MG63 (cell line): ENCODE measurements around the gene COL15A1. TPM values are rescaled to one million over a fixed set of nuclear protein-coding genes. Genes with fewer than 3 reads are reported as not detected.

Experiments
- DNase-seq: peaks from one replicate; pipeline ENCODE4 v3.0.0-alpha.2; 2020
- H3K27me3 ChIP-seq: fragments of 250-450 bp; sonication (Bioruptor Pico); 2 replicates; pipeline ENCODE4 v1.5.1; 2020; ENCODE audit warnings: mild to moderate bottlenecking, moderate library complexity
- H3K36me3 ChIP-seq: fragments of 250-450 bp; sonication (Bioruptor Pico); 2 replicates; pipeline ENCODE4 v1.5.1; 2020; ENCODE audit warnings: mild to moderate bottlenecking, moderate library complexity
- H3K4me3 ChIP-seq: fragments of 250-450 bp; sonication (Bioruptor Pico); 2 replicates; pipeline ENCODE4 v1.5.1; 2020; ENCODE audit warnings: mild to moderate bottlenecking, moderate library complexity
- H3K9me3 ChIP-seq: fragments of 250-450 bp; sonication (Bioruptor Pico); 2 replicates; pipeline ENCODE4 v1.5.1; 2020; ENCODE audit warnings: mild to moderate bottlenecking, moderate library complexity
- total RNA-seq: library from RNA; depleted of rRNA; stranded (reverse); fragments of >200 nt; shearing (Covaris generic); gene quantifications from 2 replicates; pipeline ENCODE4 v1.2.3, GENCODE V29; 2014; ENCODE audit warnings: low replicate concordance

COL15A1 gene
- total RNA-seq, 1 experiment from 2014 or later = 1.2 TPM

DNA sequence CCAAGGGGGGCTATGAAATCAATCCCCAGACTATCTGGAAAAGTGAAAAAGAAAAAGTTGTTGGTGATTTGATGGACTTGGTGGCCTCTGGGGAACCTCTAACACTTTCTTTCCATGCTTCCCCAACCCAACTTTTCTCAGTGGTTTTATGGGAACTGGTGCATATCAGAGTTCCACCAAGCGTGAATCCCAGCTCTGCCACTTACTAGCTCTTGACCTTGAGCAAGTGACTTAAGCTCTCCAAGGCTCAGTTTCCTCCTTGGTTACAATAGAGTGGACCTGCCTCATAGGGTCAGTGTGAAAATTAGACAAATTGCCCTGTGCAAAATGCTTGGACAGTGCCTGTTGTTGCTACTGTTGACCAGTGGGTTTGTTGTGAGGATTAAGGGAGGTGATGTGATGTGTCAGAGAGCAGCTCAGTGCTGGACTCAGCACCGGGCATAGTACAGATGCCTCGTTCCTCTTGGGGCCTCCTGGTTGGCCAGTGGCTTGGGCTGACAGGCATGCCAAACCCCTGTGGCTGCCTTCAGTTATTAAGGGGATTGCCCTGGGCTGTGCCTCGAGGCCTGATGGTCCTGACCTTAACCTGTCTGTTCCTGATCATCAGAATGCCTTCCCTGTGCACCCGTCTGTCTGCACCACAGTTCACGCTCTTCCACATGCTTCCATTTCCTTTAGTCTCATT is 49.3 kb downstream of the COL15A1 start:
- no peaks in the 10 kb centered on the region for H3K36me3 ChIP-seq
- H3K9me3 ChIP-seq = no peaks in the 10 kb centered on the region
- no peak overlapping the region for H3K4me3 ChIP-seq
- DNase-seq = no peak
- H3K27me3 ChIP-seq = no peaks in the 10 kb centered on the region

DNA sequence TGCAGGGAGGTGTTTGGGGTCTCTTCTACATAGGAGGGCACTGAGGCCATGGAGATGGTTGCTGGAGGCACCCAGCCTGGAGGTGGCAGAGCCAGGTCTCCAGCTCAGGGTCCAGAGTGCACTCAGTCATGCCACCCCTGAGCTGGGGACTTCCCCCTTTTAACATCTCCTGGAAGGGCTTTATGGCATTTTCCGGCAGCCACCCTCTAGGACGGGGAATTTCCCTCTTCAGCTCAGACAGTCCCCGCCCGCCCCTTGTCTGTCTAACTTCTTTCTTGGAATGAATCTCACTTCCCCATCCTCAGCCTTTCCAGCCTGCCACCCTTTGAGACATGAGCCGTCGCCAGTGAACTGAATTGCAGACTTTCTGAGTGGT is 49.9 kb downstream of the COL15A1 start:
- Histone ChIP-seq H3K9me3 (no peaks in the 10 kb centered on the region), H3K36me3 (no peaks in the 10 kb centered on the region), H3K4me3 (no peak overlapping the region), H3K27me3 (no peaks in the 10 kb centered on the region)
- DNase-seq = no peak

DNA sequence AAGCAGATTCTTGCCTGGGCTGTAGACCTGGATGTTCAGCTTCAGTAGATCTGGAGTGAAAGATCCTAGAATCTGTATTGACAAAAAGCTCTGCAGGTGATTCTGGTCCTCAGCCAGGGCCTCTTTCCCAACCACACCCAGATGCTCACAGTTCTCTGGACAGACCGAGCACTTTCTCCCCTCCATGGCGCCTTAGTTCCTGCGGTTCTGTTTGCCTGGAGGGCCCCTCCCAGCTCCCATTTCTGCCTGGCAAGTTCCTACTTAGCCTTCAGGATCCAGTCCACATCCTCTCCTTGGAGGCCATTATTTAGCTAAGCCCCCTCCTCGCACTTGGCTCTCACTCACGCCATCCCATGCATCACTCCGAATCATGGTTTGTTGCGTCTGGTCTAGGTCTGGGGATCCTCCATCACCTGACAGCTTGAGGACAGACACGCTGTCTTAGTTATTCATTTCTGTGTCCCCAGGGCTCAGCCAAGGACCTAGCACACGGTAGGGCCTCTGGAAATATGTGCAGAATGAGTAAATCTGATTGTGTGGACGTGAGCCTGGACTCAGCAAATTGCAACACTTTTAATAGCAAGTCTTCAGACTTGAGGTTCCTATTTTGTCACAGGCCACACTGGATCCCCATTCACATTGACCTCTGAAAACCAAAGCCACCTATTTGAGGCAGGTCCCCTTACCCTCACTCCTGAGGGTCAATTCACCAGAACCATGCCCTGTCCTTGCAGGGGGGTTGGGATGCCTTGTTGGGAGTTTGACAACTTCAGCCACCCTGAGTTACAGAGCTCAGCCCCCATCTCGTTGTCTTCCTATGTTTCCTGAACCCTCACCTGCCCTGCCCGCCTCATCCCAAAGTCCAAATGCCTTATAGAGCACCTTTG is 50.7 kb downstream of the COL15A1 start:
- no peaks in the 10 kb centered on the region for H3K27me3 ChIP-seq
- no peaks in the 10 kb centered on the region for H3K9me3 ChIP-seq
- no peaks in the 10 kb centered on the region for H3K36me3 ChIP-seq
- no peak overlapping the region for H3K4me3 ChIP-seq
- no peak for DNase-seq

DNA sequence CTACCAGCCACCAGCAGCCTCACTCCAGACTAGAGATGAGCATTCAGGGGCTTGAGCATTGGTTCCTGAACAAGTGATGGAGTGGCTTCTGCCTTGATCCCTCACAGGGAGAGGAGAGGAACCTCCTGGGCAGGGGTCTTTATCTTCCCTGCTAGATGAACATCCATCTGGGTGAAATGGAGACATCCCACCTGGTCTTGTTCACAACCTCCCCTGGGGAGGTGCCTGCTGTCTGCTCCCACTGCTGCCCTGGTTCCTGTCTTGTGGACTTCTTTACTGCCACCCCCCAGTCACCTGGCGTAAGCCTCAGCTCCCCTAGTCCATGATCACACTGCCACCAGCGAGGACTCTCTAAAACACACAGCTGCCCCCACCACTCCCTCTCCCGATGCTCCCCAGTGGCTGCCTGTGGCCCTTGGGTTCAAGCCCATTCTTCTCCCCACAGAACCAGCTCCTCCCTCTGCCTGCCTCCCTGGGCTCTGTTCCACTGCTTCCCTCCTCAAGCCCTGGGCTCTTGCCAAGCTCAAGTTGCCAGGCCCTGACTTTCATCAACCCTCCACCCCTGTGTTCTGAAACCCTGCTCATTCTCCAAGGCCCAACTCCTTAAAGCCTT is 51.5 kb downstream of the COL15A1 start:
- DNase-seq = peak; percentile 60
- Histone ChIP-seq H3K27me3 (no peaks in the 10 kb centered on the region), H3K9me3 (no peaks in the 10 kb centered on the region), H3K36me3 (no peaks in the 10 kb centered on the region), H3K4me3 (no peak overlapping the region)

DNA sequence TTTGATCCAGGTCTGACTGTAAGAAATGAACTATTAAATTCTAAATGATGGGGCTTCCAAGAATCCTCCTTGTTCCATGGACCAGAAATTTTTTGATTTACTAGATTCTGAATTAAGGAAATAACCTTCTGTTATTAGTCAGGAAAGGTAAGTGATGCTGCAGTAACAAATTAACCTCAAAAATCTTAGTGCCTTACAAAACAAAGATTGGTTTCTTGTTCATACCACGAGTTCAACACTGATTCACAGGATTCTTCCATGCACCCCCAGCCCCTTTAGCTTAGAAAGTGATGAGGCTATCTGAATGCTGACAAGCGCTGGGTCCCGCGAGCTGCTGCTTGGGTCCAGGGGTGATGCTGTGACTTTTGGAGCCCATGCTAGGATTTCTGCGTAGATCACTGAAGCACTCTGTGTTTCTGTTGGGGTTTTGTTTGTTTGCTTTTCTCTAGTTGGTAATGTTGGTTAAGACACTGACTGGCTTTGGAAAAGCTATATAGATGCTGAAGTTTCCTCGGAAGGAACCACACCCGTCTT is 52.3 kb downstream of the COL15A1 start:
- DNase-seq = no peak
- Histone ChIP-seq H3K36me3 (no peaks in the 10 kb centered on the region), H3K4me3 (no peak overlapping the region), H3K27me3 (no peaks in the 10 kb centered on the region), H3K9me3 (no peaks in the 10 kb centered on the region)

DNA sequence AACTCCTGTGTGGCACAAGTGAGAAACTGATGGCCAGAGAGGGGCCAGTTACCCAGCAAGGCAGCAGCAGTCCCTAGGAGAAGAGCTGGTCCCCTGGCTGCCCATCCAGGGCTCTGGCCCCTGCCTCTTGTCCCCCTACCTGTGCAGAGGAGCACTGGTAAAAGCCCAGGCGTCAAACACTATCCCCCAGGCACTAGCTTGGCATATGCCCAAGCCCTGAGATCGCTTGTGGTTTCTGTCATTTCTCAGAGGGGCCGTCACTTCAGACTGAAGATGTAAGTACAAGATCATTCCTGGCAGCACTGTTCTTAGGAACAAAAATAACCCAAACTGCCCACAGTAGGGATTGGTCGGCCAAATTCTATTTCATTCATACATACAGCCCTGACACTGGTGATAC is 53.9 kb downstream of the COL15A1 start:
- Histone ChIP-seq H3K27me3 (no peaks in the 10 kb centered on the region), H3K4me3 (no peak overlapping the region), H3K9me3 (no peaks in the 10 kb centered on the region), H3K36me3 (no peaks in the 10 kb centered on the region)
- no peak for DNase-seq

DNA sequence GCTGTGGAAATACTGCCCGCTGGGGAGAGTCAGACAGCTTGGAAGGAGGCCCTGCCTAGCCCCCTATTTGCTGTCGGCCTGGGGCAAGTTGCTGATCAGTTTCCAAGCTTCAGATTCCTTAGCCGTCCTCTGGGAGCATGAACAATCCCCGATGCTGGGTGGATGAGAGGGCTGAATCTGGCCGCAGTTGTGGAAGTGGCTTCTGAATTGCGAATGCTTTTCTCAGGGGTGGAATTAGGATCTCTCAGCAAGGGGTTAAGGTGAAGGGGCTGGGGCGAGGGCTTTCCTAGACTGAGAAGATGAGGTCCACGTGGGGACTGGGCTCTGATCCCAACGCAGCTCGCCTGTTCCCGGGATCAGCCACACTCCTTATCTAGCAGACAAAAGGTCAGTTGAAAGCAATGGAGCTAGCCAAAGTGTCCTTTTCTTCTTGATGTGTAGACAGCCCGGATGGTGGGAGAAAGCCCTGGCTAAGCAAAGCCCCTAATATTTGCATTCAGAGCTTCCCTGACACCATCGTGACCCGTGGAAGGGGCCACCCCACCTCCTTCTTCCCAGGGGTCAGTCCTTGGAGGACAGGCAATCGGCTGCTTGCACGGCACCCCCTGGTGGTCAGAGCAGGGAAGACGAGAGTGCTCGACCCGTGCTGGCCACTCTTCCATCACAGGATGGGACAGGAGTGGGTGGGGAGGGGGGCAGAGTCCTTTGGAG is 54.9 kb downstream of the COL15A1 start:
- peak; percentile 70 for DNase-seq
- Histone ChIP-seq H3K27me3 (no peaks in the 10 kb centered on the region), H3K4me3 (no peak overlapping the region)

DNA sequence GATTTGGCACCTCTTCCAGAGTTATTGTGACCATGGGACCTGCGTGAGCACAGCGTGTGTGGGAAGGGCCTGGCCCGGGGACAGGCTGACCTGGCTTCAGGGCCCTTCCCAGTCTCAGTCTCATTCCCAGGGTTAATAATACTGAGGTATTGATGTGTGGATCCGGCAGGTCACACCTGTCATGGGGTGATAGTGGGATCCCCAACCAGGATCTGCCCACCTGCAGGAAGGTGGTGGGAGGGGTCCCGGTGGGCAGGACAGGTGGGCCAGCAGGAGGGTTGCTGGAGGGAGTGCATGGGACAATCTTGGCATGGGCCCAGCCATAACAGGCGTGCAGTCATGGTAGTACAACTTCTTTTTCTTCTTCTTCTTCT is 55.4 kb downstream of the COL15A1 start:
- no peak for DNase-seq
- no peaks in the 10 kb centered on the region for H3K27me3 ChIP-seq
- no peaks in the 10 kb centered on the region for H3K9me3 ChIP-seq
- H3K36me3 ChIP-seq = no peaks in the 10 kb centered on the region
- H3K4me3 ChIP-seq = no peak overlapping the region

More for the DNA sequence above, 54.9 kb downstream of the COL15A1 start:
- Histone ChIP-seq H3K9me3 (no peaks in the 10 kb centered on the region), H3K36me3 (no peaks in the 10 kb centered on the region)

DNA sequence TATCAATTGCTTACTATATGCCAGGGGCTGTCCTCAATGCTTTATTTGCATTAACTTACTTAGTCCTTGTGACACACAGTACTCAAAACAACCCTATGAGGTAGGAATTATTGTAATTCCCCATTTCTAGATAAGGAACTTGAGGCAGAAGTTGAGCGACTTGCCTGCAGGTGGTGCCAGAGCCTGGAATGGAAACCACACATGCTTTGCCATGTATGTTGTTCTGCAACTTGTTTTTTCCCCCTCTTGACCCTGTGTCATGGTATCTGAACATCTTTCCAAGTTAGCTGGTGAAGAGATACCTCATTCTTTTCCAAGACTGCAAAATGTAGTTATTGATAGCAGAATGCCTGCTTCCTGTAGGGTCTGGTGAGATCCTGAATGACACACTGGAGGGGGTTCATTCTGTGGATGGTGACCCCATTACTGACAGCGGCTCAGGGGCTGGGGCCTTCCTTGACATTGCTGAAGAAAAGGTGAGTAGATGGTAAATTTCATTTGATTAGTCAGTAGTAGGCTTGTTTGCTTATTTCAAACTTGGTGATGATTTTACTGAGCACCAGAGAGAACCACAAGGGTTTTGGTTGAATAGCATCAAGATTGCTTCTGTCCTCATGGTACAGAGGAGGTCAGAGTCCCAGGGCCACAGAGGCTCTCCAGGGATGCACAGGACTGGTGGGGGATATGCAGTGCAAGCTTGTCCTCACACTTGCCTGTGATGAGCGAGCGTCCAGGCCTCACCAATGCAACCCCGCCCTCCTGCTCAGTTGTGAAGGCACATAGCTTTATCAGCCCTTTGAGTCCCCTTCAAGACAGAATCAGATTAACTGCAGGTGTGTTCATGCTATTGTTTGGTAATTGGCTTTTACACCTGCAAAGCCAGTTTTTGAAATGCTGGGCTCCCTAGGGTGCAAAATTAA is 57.0 kb downstream of the COL15A1 start:
- Histone ChIP-seq H3K27me3 (no peaks in the 10 kb centered on the region), H3K9me3 (no peaks in the 10 kb centered on the region), H3K4me3 (no peak overlapping the region), H3K36me3 (no peaks in the 10 kb centered on the region)
- peak; percentile 52 for DNase-seq

DNA sequence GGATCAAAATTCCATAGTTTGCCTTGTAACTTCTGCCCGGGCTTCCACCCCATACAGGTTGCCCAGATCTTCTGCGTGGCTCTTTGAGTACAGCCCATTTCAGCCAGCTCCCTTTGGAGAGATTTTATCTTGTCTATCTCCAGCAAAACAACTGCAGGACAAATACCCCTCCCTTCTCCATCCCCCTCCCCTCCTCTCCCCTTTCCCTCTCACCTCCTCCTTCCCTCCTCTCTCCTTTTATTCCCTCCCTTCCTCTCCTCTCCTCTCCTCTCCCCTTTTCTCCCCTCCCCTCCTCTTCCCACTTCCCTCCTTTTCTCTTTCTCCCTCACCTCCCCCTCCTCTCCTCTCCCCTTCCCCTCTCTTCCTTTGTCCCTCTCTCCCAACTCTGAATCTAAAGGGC is 58.2 kb downstream of the COL15A1 start:
- Histone ChIP-seq H3K9me3 (no peaks in the 10 kb centered on the region), H3K27me3 (no peaks in the 10 kb centered on the region), H3K4me3 (no peak overlapping the region), H3K36me3 (no peaks in the 10 kb centered on the region)
- DNase-seq = no peak

DNA sequence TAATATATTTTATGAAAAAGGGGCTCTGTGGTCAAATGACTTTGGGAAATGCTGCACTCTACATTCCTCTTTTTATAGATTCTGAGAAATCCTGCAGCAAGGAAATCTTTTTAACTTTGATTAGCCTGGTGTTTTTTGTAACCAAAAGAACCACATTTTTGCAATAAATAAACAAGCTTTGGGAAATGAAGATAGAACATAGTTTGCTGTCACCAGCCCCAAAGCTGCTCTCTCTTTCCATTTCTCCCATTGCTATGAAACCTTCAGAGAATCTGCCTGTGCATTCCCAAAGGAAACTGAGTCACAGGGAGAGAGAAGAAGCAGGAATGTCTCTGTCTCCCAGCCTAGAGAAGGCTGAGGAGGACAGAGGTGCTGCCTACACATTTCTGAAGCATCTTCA is 59.0 kb downstream of the COL15A1 start:
- no peaks in the 10 kb centered on the region for H3K27me3 ChIP-seq
- DNase-seq = no peak
- H3K4me3 ChIP-seq = no peak overlapping the region
- no peaks in the 10 kb centered on the region for H3K36me3 ChIP-seq
- peaks cover 2% of the 10 kb centered on the region; the same call in 1 of the 2 replicates for H3K9me3 ChIP-seq

DNA sequence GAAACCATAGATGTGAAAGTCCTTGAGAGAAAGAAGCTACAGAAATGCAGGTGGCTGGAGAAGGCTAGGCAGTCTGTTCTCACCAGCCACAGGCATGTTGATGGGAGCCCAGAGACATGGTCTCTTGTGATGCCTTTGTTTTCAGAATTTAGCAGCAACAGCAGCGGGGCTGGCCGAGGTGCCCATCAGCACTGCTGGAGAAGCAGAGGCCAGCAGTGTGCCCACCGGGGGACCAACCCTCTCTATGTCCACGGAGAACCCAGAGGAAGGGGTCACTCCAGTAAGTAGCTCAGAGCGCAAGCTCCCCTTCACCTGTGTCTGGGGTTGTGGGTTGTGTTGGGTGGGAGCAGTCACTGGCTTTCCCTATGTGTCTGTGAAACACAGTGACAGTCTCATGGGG is 59.6 kb downstream of the COL15A1 start:
- H3K4me3 ChIP-seq = no peak overlapping the region
- DNase-seq = no peak
- peaks cover 2% of the 10 kb centered on the region; the same call in 1 of the 2 replicates for H3K9me3 ChIP-seq
- H3K36me3 ChIP-seq = no peaks in the 10 kb centered on the region
- no peaks in the 10 kb centered on the region for H3K27me3 ChIP-seq

DNA sequence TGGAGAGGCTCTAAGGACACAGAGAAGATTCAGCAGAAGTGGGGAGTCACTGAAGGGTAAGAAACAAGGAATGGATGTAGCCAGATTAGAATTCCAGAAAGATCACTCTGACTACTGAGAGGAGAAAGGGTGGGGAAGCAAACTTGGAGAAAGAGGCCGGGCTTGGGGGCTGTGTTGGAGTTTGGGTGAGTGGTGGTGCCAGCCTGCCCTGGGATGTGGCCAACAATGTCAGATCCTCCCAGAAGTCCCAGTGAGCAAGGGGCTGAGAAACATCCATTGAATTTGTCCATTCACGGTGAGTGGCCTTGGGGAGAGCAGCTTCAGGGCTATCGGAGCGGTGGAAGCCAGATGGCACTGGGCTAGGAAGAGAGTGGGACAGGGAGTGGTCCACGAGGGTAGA is 60.4 kb downstream of the COL15A1 start:
- Histone ChIP-seq H3K36me3 (no peaks in the 10 kb centered on the region), H3K4me3 (no peak overlapping the region), H3K27me3 (no peaks in the 10 kb centered on the region), H3K9me3 (peaks cover 5% of the 10 kb centered on the region; the same call in 1 of the 2 replicates)
- no peak for DNase-seq

DNA sequence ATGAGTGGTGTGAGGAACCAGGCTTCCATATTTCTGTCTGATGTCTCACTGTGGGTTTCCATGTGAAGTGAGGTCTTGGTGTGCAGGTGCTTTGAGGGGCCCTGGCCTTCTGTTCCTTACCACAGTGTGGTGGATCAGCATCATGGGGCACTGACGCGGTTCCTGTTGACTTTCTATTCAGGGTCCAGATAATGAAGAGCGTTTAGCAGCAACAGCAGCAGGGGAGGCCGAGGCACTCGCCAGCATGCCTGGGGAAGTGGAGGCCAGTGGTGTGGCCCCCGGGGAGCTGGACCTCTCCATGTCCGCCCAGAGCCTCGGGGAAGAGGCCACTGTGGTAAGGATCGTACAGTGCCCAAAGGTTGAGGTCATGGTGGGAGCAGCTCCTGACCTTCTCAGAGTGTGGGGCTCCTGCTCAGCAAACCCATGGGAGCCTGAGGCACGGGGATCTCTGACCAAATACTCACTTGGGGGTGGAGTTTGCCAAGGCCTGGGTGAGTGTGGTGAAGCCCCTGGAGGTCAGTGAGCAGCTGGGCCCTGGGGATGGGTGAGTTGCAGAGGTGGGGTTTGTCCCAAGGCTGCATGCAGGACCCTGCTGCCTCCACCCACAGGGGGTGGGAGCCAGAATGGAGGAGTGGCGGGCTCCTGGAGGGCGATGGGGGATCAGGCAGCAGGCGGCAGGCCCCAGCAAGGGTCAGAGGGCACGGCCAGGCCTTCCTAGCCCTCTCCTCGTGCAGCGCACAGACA is 61.2 kb downstream of the COL15A1 start:
- no peak for DNase-seq
- Histone ChIP-seq H3K36me3 (no peaks in the 10 kb centered on the region), H3K4me3 (no peak overlapping the region), H3K9me3 (peaks cover 10% of the 10 kb centered on the region), H3K27me3 (no peaks in the 10 kb centered on the region)

DNA sequence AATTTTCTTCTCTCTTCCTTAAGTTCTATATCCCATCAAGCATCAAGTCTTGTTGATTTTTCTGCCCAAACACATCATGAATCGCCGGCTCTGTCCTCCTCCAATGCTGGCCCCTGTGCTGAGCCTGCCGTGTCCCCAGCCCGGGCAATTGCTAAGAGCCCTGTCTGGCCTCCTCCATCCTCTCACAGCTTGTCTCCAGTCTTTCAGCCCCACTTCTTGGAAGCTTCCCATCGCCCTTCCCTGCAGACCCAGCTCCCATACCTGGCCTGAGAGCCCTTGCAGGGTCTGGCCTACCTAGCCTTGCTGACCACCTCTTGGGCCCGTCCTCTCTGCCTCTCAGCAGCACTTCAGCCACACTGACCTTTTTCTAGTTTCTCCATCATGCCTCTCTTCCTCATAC is 61.9 kb downstream of the COL15A1 start:
- H3K27me3 ChIP-seq = no peaks in the 10 kb centered on the region
- H3K9me3 ChIP-seq = peaks cover 11% of the 10 kb centered on the region
- no peak overlapping the region for H3K4me3 ChIP-seq
- no peaks in the 10 kb centered on the region for H3K36me3 ChIP-seq
- no peak for DNase-seq
